K562 (cell line): ENCODE measurements around the gene SON. TPM values are rescaled to one million over a fixed set of nuclear protein-coding genes. Genes with fewer than 3 reads are reported as not detected.

Experiments used
- ADNP ChIP-seq: fragments of 200-800 bp; sonication (Bioruptor generic); IDR thresholded peaks from 2 replicates; pipeline ENCODE4 v1.6.1; 2016; ENCODE audit warnings: missing genetic modification characterization, missing compliant biosample characterization
- BACH1 ChIP-seq: fragments of 200-800 bp; sonication (Bioruptor generic); IDR thresholded peaks from 2 replicates; pipeline ENCODE4 v1.6.1; 2016; ENCODE audit warnings: missing genetic modification characterization, missing compliant biosample characterization
- CAMTA2 ChIP-seq: fragments of 250-450 bp; sonication (Bioruptor Pico); conservative IDR thresholded peaks from 2 replicates; pipeline ENCODE4 v1.5.1; 2022
- EP300 ChIP-seq: IDR thresholded peaks from 2 replicates; pipeline ENCODE4 v1.6.1; 2012; ENCODE audit warnings: low read length, improper control_type of control experiment
- SIN3A ChIP-seq, 2 experiments: fragments of 150-350 bp in 1 of 2; IDR thresholded peaks; 2 replicates each; pipeline ENCODE4 v1.6.1; 2011 to 2016; ENCODE audit warnings: borderline replicate concordance in 2 of 2, low read depth in 2 of 2, low read length in 2 of 2, mild to moderate bottlenecking in 2 of 2, moderate library complexity in 2 of 2; ENCODE audit not compliant: control insufficient read depth in 1 of 2
- SMARCA4 ChIP-seq: fragments of 450-650 bp; IDR thresholded peaks from 2 replicates; pipeline ENCODE4 v1.6.1; 2016
- TBL1XR1 ChIP-seq, 2 experiments: IDR thresholded peaks; 2 replicates each; pipeline ENCODE4 v1.6.1; 2012; ENCODE audit warnings: improper control_type of control experiment in 2 of 2, low read length in 2 of 2, mild to moderate bottlenecking in 1 of 2
- ZBED1 ChIP-seq: IDR thresholded peaks from 2 replicates; pipeline ENCODE4 v1.6.1; 2014
- ZFX ChIP-seq: sonication (generic); formaldehyde crosslinking; IDR thresholded peaks from 2 replicates; pipeline ENCODE4 v1.8.0; 2022; ENCODE audit warnings: mild to moderate bottlenecking, missing genetic modification reagents, moderate library complexity
- ZNF184 ChIP-seq: sonication (generic); formaldehyde crosslinking; IDR thresholded peaks from 2 replicates; pipeline ENCODE4 v1.5.0; 2020; ENCODE audit warnings: missing genetic modification reagents
- polyA plus RNA-seq, 8 experiments: library from polyadenylated mRNA; depleted of rRNA in 4 of 8; stranded (reverse) in 5 of 8; unstranded in 3 of 8; fragments of >200 nt; fragmentation: Nextera tagmentation in 2 of 8; fragmentation: Illumina TruSeq in 1 of 8; extraction: Ambion mirVana in 2 of 8; extraction: Trizol in 1 of 8; gene quantifications; 2 replicates each; pipeline versions ENCODE4 v1.2.1 to v1.2.3, GENCODE V29; 2011 to 2014; ENCODE audit warnings: inconsistent platforms in 1 of 8, missing spikeins in 1 of 8
- total RNA-seq, 7 experiments: library from RNA; depleted of rRNA in 6 of 7; stranded (reverse); fragments of >200 nt in 6 of 7; fragmentation: Illumina TruSeq in 2 of 7; extraction: Trizol in 2 of 7; gene quantifications; 2 replicates each; pipeline versions ENCODE4 v1.2.1 to v1.2.3, GENCODE V29; 2011 to 2021; ENCODE audit warnings: low replicate concordance in 1 of 7
- TF ChIP-seq, protein P1 (sequence below): conservative IDR thresholded peaks from 2 replicates; pipeline ENCODE4 v1.6.1; 2011; ENCODE audit warnings: low read depth, mild to moderate bottlenecking, low read length; ENCODE audit not compliant: control insufficient read depth
- TF ChIP-seq, protein P2 (sequence below): fragments of 250-450 bp; sonication (Bioruptor Pico); IDR thresholded peaks from 2 replicates; pipeline ENCODE4 v1.9.0; 2021; ENCODE audit warnings: mild to moderate bottlenecking, inconsistent platforms
- TF ChIP-seq, protein P3 (sequence below): fragments of 150-350 bp; conservative IDR thresholded peaks from 2 replicates; pipeline ENCODE4 v1.6.1; 2014; ENCODE audit warnings: low read length
- TF ChIP-seq, protein P4 (sequence below): fragments of 450-650 bp; formaldehyde crosslinking; IDR thresholded peaks from 2 replicates; pipeline ENCODE4 v1.4.0; 2022; ENCODE audit warnings: mild to moderate bottlenecking, moderate library complexity
- TF ChIP-seq, protein P5 (sequence below), 3 experiments: IDR thresholded peaks in 2 of 3; conservative IDR thresholded peaks in 1 of 3; 2 replicates each; pipeline ENCODE4 v1.5.1; 2011 to 2012; ENCODE audit warnings: low read length in 3 of 3, mild to moderate bottlenecking in 3 of 3, control low read depth in 2 of 3, improper control_type of control experiment in 1 of 3, inconsistent platforms in 1 of 3, low read depth in 1 of 3, mixed read lengths in 1 of 3, moderate library complexity in 1 of 3; ENCODE audit not compliant: insufficient read depth in 2 of 3
- TF ChIP-seq, protein P6 (sequence below): fragments of 200-800 bp; sonication (Bioruptor generic); IDR thresholded peaks from 2 replicates; pipeline ENCODE4 v1.6.1; 2017; ENCODE audit warnings: missing genetic modification characterization, missing compliant biosample characterization

Gene SON
- total and polyA plus RNA-seq, 9 of the 15 experiments (the other 6 are each of a cell fraction or from before 2014, with no cell fraction given): 105 to 742 (median 187) TPM

DNA sequence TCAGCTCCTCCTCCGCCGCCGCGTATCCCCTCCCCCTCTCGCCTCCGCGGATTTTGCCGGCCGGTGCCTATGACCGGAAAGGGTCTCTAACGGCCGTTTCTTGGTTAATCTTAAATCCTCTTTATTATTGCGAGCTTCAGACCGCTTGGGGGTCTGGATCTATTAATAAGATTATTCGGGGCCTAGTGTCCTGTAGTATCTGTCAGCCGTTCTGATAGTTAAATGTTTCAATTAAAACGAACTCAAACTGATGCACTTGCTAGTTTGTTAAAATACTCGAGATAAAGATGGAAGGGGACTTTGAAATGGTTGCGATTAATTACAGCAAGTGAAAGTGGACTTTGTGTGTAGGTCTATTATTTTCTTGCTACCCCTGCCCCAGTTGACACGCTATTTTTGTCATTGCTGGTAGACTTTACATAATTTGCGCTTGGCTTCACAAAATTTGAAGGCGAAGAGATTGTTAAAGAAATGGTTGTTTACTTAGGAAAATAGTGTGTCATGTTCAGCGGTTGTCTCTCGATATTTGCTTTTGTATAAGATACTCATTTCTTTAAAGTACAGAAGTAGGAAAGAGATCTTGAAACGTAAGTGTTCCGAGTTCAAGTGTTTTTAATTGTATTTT, 779 bp downstream of the SON start (continued):
- TF ChIP-seq, protein P1, sequence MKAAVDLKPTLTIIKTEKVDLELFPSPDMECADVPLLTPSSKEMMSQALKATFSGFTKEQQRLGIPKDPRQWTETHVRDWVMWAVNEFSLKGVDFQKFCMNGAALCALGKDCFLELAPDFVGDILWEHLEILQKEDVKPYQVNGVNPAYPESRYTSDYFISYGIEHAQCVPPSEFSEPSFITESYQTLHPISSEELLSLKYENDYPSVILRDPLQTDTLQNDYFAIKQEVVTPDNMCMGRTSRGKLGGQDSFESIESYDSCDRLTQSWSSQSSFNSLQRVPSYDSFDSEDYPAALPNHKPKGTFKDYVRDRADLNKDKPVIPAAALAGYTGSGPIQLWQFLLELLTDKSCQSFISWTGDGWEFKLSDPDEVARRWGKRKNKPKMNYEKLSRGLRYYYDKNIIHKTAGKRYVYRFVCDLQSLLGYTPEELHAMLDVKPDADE: 0 out of 2 replicates have a peak, but pooled peaks have one; percentile 22
- TF ChIP-seq SMARCA4 (peak; percentile 56; the same call in 1 of the 2 replicates), ZFX (no peak), ADNP (tag) (no peak), ZBED1 (no peak), ZNF184 (CRISPR knock-in tag) (no peak), EP300 (peak; percentile 38; the same call in 1 of the 2 replicates), CAMTA2 (no peak), TBL1XR1 (IDR thresholded peaks at IDR 0.05; ENCODE audit: low read length in 2 of 2) (peak in 1 of 2 experiments; percentile 11; a peak in 1 of 4 replicates), SIN3A (IDR thresholded peaks at IDR 0.05; ENCODE audit: borderline replicate concordance in 2 of 2, control insufficient read depth in 1 of 2, low read depth in 2 of 2, low read length in 2 of 2) (no peak; a peak in 2 of 4 replicates), BACH1 (tag) (no peak)
- TF ChIP-seq, protein P2, sequence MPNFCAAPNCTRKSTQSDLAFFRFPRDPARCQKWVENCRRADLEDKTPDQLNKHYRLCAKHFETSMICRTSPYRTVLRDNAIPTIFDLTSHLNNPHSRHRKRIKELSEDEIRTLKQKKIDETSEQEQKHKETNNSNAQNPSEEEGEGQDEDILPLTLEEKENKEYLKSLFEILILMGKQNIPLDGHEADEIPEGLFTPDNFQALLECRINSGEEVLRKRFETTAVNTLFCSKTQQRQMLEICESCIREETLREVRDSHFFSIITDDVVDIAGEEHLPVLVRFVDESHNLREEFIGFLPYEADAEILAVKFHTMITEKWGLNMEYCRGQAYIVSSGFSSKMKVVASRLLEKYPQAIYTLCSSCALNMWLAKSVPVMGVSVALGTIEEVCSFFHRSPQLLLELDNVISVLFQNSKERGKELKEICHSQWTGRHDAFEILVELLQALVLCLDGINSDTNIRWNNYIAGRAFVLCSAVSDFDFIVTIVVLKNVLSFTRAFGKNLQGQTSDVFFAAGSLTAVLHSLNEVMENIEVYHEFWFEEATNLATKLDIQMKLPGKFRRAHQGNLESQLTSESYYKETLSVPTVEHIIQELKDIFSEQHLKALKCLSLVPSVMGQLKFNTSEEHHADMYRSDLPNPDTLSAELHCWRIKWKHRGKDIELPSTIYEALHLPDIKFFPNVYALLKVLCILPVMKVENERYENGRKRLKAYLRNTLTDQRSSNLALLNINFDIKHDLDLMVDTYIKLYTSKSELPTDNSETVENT (CRISPR knock-in tag): no peak
- TF ChIP-seq, protein P3, sequence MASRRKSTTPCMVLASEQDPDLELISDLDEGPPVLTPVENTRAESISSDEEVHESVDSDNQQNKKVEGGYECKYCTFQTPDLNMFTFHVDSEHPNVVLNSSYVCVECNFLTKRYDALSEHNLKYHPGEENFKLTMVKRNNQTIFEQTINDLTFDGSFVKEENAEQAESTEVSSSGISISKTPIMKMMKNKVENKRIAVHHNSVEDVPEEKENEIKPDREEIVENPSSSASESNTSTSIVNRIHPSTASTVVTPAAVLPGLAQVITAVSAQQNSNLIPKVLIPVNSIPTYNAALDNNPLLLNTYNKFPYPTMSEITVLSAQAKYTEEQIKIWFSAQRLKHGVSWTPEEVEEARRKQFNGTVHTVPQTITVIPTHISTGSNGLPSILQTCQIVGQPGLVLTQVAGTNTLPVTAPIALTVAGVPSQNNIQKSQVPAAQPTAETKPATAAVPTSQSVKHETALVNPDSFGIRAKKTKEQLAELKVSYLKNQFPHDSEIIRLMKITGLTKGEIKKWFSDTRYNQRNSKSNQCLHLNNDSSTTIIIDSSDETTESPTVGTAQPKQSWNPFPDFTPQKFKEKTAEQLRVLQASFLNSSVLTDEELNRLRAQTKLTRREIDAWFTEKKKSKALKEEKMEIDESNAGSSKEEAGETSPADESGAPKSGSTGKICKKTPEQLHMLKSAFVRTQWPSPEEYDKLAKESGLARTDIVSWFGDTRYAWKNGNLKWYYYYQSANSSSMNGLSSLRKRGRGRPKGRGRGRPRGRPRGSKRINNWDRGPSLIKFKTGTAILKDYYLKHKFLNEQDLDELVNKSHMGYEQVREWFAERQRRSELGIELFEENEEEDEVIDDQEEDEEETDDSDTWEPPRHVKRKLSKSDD: 0 out of 2 replicates have a peak, but pooled peaks have one; percentile 45
- TF ChIP-seq, protein P4, sequence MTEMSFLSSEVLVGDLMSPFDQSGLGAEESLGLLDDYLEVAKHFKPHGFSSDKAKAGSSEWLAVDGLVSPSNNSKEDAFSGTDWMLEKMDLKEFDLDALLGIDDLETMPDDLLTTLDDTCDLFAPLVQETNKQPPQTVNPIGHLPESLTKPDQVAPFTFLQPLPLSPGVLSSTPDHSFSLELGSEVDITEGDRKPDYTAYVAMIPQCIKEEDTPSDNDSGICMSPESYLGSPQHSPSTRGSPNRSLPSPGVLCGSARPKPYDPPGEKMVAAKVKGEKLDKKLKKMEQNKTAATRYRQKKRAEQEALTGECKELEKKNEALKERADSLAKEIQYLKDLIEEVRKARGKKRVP: 0 out of 2 replicates have a peak, but pooled peaks have one; percentile 23
- TF ChIP-seq, protein P5, sequence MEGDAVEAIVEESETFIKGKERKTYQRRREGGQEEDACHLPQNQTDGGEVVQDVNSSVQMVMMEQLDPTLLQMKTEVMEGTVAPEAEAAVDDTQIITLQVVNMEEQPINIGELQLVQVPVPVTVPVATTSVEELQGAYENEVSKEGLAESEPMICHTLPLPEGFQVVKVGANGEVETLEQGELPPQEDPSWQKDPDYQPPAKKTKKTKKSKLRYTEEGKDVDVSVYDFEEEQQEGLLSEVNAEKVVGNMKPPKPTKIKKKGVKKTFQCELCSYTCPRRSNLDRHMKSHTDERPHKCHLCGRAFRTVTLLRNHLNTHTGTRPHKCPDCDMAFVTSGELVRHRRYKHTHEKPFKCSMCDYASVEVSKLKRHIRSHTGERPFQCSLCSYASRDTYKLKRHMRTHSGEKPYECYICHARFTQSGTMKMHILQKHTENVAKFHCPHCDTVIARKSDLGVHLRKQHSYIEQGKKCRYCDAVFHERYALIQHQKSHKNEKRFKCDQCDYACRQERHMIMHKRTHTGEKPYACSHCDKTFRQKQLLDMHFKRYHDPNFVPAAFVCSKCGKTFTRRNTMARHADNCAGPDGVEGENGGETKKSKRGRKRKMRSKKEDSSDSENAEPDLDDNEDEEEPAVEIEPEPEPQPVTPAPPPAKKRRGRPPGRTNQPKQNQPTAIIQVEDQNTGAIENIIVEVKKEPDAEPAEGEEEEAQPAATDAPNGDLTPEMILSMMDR (IDR thresholded peaks at IDR 0.05 in 2 of 3, conservative IDR thresholded peaks at IDR 0.05 in 1 of 3; ENCODE audit: insufficient read depth in 2 of 3, low read depth in 1 of 3, low read length in 3 of 3): peak in 1 of 3 experiments; percentile 20; a peak in 1 of 6 replicates
- TF ChIP-seq, protein P6, sequence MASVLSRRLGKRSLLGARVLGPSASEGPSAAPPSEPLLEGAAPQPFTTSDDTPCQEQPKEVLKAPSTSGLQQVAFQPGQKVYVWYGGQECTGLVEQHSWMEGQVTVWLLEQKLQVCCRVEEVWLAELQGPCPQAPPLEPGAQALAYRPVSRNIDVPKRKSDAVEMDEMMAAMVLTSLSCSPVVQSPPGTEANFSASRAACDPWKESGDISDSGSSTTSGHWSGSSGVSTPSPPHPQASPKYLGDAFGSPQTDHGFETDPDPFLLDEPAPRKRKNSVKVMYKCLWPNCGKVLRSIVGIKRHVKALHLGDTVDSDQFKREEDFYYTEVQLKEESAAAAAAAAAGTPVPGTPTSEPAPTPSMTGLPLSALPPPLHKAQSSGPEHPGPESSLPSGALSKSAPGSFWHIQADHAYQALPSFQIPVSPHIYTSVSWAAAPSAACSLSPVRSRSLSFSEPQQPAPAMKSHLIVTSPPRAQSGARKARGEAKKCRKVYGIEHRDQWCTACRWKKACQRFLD (CRISPR knock-in tag): peak; percentile 85; the same call in 1 of the 2 replicates
